Mucosa of rectum (tissue), 2 donors: Measurements from ENCODE around the gene MPDZ.
"Not testable (repeated sequence)": the region's sequence is repeated elsewhere in the genome, so short reads cannot be mapped to it uniquely, and the experiment has no call there.

Experiments
- H3K27ac ChIP-seq, 2 donors: one replicate each; pipeline ENCODE4 v1.7.0; 2013; ENCODE audit warnings: inconsistent platforms in 2 of 2, low read depth in 2 of 2, low read length in 2 of 2
- H3K27me3 ChIP-seq, 2 donors: one replicate each; pipeline ENCODE4 v1.7.0; 2013; ENCODE audit warnings: low read length in 2 of 2; ENCODE audit not compliant: control insufficient read depth in 2 of 2, insufficient read depth in 2 of 2
- H3K36me3 ChIP-seq, 2 donors: one replicate each; pipeline ENCODE4 v1.7.0; 2013; ENCODE audit warnings: low read length in 2 of 2; ENCODE audit not compliant: control insufficient read depth in 2 of 2, insufficient read depth in 2 of 2
- H3K4me1 ChIP-seq, 2 donors: one replicate each; pipeline ENCODE4 v1.7.0; 2013; ENCODE audit warnings: low read length in 2 of 2, mild to moderate bottlenecking in 1 of 2; ENCODE audit not compliant: control insufficient read depth in 2 of 2, insufficient read depth in 2 of 2
- H3K4me3 ChIP-seq, 2 donors: one replicate each; pipeline ENCODE4 v1.7.0; 2013; ENCODE audit warnings: low read length in 2 of 2
- H3K9ac ChIP-seq, 2 donors: one replicate each; pipeline ENCODE4 v1.7.0; 2013; ENCODE audit warnings: low read length in 2 of 2, low read depth in 1 of 2, mild to moderate bottlenecking in 1 of 2
- H3K9me3 ChIP-seq, 2 donors: one replicate each; pipeline ENCODE4 v1.7.0; 2013; ENCODE audit warnings: low read length in 2 of 2; ENCODE audit not compliant: control insufficient read depth in 2 of 2
- donor health status: healthy.
- donor health status: Normal muscosa, but diverticular disease.

The MPDZ gene

DNA sequence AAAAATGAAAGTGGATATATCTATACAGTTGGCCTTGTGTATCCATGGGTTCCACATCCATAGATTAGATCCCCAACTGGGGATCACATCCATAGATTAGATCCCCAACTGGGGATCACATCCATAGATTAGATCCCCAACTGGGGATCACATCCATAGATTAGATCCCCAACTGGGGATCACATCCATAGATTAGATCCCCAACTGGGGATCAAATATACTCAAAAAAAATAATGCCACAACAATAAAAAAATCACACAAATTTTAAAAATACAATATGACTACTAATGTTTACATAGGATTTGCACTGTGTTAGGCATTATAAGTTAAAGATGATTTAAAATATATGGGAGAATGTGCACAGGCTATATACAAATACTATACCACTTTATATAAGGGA is 56.8 kb downstream of the MPDZ start:
- not testable (repeated sequence) for H3K9me3 ChIP-seq, H3K4me3 ChIP-seq, H3K9ac ChIP-seq, H3K27ac ChIP-seq, H3K27me3 ChIP-seq, H3K36me3 ChIP-seq, H3K4me1 ChIP-seq

GRCh38 chr9:13221741-13222140 is 57.8 kb downstream of the MPDZ start:
- Histone ChIP-seq H3K36me3 (no peaks in the 10 kb centered on the region), H3K27me3 (no peaks in the 10 kb centered on the region), H3K27ac (no peak overlapping the region), H3K4me1 (no peaks in the 10 kb centered on the region), H3K9ac (no peak overlapping the region), H3K4me3 (no peak overlapping the region), H3K9me3 (no peaks in the 10 kb centered on the region)

GRCh38 chr9:13220837-13221236 is 58.7 kb downstream of the MPDZ start:
- H3K9me3 ChIP-seq = no peaks in the 10 kb centered on the region
- H3K4me1 ChIP-seq = no peaks in the 10 kb centered on the region
- no peak overlapping the region for H3K4me3 ChIP-seq
- H3K9ac ChIP-seq = no peak overlapping the region
- no peaks in the 10 kb centered on the region for H3K27me3 ChIP-seq
- H3K27ac ChIP-seq = no peak overlapping the region
- H3K36me3 ChIP-seq = no peaks in the 10 kb centered on the region

DNA sequence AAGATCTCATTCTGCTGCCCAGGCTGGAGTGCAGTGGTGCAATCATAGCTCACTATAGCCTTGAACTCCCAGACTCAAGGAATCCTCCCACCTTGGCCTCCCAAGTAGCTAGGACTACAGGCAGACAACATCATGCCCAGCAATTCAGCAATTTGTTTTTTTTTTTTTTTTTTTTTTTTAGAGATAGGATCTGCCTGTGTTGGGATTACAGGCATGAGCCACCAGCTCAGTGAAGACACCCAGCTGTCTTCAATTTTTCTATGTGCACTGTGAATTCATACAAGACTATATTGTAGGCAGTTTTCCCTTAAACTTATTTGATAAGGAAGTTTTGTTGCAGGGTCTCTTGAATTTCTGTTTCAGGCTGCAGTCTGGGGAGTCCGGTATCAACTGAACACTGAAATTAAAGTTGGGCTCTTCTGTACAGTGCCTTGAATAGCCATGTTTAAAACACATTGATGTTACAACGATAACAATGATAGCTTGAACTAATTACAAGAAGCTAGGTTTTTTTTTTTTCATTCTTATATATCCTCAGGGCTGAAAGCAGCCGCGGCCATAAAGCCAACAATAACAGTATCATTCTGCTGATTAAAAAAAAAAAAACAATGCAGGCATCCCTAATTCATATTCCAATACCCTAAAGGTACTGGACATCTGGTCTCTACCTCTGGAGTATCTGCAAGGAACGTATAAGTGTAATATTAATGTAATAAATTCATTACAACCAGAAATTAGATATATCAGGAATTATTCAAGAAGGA is 63.5 kb downstream of the MPDZ start:
- no peaks in the 10 kb centered on the region for H3K9me3 ChIP-seq
- H3K36me3 ChIP-seq = no peaks in the 10 kb centered on the region
- H3K27ac ChIP-seq = no peak overlapping the region
- no peaks in the 10 kb centered on the region for H3K27me3 ChIP-seq
- no peak overlapping the region for H3K4me3 ChIP-seq
- H3K4me1 ChIP-seq = no peaks in the 10 kb centered on the region
- H3K9ac ChIP-seq = no peak overlapping the region

DNA sequence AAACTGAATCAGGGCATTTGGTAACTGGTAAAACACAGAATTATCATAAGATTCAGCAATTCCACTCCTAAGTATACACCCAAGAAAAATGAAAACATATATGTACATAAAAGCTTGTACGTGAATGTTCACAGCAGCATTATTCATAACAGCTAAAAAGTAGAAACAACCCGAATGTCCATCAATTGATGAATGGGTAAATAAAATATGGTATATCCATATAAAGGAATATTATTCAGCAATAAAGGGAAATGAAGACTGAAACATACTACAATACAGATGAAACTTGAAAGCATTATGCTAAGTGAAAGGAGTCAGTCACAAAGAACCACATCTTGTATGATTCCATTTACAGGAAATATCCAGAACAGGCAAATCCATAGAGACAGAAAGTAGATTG is 65.5 kb downstream of the MPDZ start:
- H3K36me3 ChIP-seq = no peaks in the 10 kb centered on the region
- H3K9ac ChIP-seq = no peak overlapping the region
- H3K27me3 ChIP-seq = no peaks in the 10 kb centered on the region
- no peak overlapping the region for H3K27ac ChIP-seq
- no peaks in the 10 kb centered on the region for H3K4me1 ChIP-seq
- H3K9me3 ChIP-seq = no peaks in the 10 kb centered on the region
- H3K4me3 ChIP-seq = no peak overlapping the region

DNA sequence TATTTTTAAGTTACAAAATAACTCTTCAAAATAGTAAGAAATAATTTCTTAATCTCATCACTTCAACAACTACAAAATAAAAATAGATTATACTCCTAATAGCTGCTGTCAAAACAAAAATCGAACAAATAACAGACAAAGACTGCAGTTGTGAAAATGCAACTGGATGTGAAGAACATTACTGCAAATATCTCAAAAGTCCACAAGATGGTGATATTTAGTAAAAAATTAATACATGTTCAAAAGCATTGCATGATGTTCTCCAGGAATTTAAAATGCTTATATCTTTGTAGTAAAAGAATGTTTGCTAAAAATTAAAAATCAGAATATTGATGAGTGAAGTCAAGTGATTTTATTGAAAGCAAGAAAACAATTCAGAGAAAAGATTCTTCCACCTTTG is 66.2 kb downstream of the MPDZ start:
- Histone ChIP-seq H3K4me3 (no peak overlapping the region), H3K36me3 (no peaks in the 10 kb centered on the region), H3K4me1 (no peaks in the 10 kb centered on the region), H3K9me3 (no peaks in the 10 kb centered on the region), H3K9ac (no peak overlapping the region), H3K27ac (no peak overlapping the region), H3K27me3 (no peaks in the 10 kb centered on the region)

GRCh38 chr9:13210306-13210705 is 69.2 kb downstream of the MPDZ start:
- H3K9ac ChIP-seq = no peak overlapping the region
- H3K4me1 ChIP-seq = no peaks in the 10 kb centered on the region
- no peaks in the 10 kb centered on the region for H3K27me3 ChIP-seq
- H3K27ac ChIP-seq = no peak overlapping the region
- no peaks in the 10 kb centered on the region for H3K9me3 ChIP-seq
- no peaks in the 10 kb centered on the region for H3K36me3 ChIP-seq
- H3K4me3 ChIP-seq = no peak overlapping the region

DNA sequence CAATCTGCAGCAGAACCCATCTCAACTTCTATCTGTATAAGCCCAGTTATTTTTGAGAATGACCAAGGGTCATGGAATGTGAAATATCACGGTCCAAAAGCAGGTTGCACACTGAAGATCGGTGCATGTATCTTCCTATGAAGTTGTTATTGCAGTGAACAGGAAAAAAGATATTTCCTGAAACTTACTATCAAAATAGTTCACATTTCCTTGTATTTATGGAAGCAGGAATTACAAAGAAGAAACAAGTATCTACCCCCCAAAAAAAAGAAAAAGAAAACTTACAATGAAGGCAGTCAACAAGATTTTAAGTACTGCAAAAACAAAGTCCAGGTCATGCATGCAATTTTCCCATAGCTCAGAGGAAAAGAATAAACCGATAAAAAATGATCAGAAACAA is 70.0 kb downstream of the MPDZ start:
- no peak overlapping the region for H3K4me3 ChIP-seq
- no peak overlapping the region for H3K9ac ChIP-seq
- no peak overlapping the region for H3K27ac ChIP-seq
- no peaks in the 10 kb centered on the region for H3K36me3 ChIP-seq
- H3K4me1 ChIP-seq = no peaks in the 10 kb centered on the region
- H3K9me3 ChIP-seq = no peaks in the 10 kb centered on the region
- no peaks in the 10 kb centered on the region for H3K27me3 ChIP-seq

GRCh38 chr9:13205824-13206223 is 73.7 kb downstream of the MPDZ start:
- Histone ChIP-seq H3K4me1 (no peaks in the 10 kb centered on the region), H3K36me3 (no peaks in the 10 kb centered on the region), H3K9me3 (no peaks in the 10 kb centered on the region)

GRCh38 chr9:13190040-13190439 is 89.5 kb downstream of the MPDZ start:
- H3K36me3 ChIP-seq = no peaks in the 10 kb centered on the region

More at GRCh38 chr9:13205824-13206223, 73.7 kb downstream of the MPDZ start:
- Histone ChIP-seq H3K27ac (no peak overlapping the region), H3K9ac (no peak overlapping the region), H3K27me3 (no peaks in the 10 kb centered on the region), H3K4me3 (no peak overlapping the region)

GRCh38 chr9:13189362-13189761 is 90.1 kb downstream of the MPDZ start:
- Histone ChIP-seq H3K4me1 (no peaks in the 10 kb centered on the region), H3K36me3 (no peaks in the 10 kb centered on the region), H3K27me3 (no peaks in the 10 kb centered on the region), H3K27ac (no peak overlapping the region), H3K9me3 (no peaks in the 10 kb centered on the region), H3K9ac (no peak overlapping the region), H3K4me3 (no peak overlapping the region)

More at GRCh38 chr9:13190040-13190439, 89.5 kb downstream of the MPDZ start:
- Histone ChIP-seq H3K4me3 (no peak overlapping the region), H3K9ac (no peak overlapping the region), H3K4me1 (no peaks in the 10 kb centered on the region), H3K9me3 (no peaks in the 10 kb centered on the region), H3K27ac (no peak overlapping the region), H3K27me3 (no peaks in the 10 kb centered on the region)
